Stimulated activated effector memory CD8-positive, alpha-beta T cell treated with anti-CD3 and anti-CD28 coated beads, Interleukin-12 subunit alpha, Interleukin-12 subunit beta, amount 100 ng/mL, for 72 hours (primary cell): ENCODE measurements around the gene INPP5K.
A peak's percentile ranks its signal among the peaks of the same experiment; 100 is the strongest.
"Not testable (repeated sequence)": the region's sequence is repeated elsewhere in the genome, so short reads cannot be mapped to it uniquely, and the experiment has no call there.

Source experiments
- ATAC-seq: fragments of 150-1000 bp; cut with Tn5 transposase; 2 replicates; pipeline ENCODE4 v1.10.0; 2021
- DNase-seq, 2 donors: peaks; one replicate each; pipeline ENCODE4 v3.0.0; 2021 to 2022; ENCODE audit warnings: low spot score in 2 of 2
- H3K27ac Mint-ChIP-seq: one replicate; pipeline ENCODE4 v1.8.0; 2022; ENCODE audit warnings: mild to moderate bottlenecking, mixed read lengths
- H3K36me3 Mint-ChIP-seq: one replicate; pipeline ENCODE4 v1.8.0; 2022; ENCODE audit warnings: mild to moderate bottlenecking, mixed read lengths
- H3K4me1 Mint-ChIP-seq: one replicate; pipeline ENCODE4 v1.8.0; 2022; ENCODE audit warnings: mixed read lengths
- H3K4me3 Mint-ChIP-seq: one replicate; pipeline ENCODE4 v1.8.0; 2022; ENCODE audit warnings: mild to moderate bottlenecking, mixed read lengths
- H3K9me3 Mint-ChIP-seq: one replicate; pipeline ENCODE4 v1.8.0; 2022; ENCODE audit warnings: mixed read lengths

Gene INPP5K

DNA sequence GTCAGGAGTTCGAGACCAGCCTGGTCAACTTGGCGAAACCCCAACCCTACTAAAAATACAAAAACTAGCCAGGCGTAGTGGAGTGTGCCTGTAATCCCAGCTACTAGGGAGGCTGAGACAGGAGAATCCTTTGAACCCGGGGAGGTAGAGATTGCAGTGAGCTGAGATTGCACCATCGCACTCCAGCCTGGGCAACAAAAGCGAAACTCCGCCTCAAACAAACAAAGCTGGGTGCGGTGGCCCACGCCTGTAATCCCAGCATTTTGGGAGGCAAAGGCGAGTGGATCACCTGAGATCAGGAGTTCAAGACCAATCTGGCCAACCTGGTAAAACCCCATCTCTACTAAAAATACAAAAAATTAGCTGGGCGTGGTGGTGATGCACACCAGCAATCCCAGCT, 62.7 kb downstream of the INPP5K start:
- peaks cover 58% of the 10 kb centered on the region for H3K36me3 Mint-ChIP-seq
- peak overlapping the region; percentile 82 for H3K4me3 Mint-ChIP-seq
- DNase-seq, ATAC-seq, H3K9me3 Mint-ChIP-seq: not testable (repeated sequence)
- peaks cover 60% of the 10 kb centered on the region for H3K4me1 Mint-ChIP-seq
- H3K27ac Mint-ChIP-seq, result peak overlapping the region; percentile 8

DNA sequence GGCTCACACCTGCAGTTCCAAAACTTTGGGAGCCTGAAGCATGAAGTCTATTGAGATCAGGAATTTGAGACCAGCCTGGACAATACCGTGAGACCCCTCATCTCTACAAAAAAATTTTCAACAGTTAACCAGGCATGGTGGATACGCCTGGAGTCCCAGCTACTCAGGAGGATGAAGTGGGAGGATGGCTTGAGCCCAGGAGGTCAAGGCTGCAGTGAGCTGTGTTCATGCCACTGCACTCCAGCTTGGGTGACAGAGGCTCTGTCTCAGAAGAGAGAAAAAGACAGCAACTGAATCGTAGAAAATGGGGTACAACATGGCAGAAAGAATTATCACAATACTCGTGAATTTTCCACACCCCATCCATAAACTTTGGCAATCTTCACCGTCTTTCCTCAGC, 63.6 kb downstream of the INPP5K start:
- no peak overlapping the region for H3K27ac Mint-ChIP-seq

DNA sequence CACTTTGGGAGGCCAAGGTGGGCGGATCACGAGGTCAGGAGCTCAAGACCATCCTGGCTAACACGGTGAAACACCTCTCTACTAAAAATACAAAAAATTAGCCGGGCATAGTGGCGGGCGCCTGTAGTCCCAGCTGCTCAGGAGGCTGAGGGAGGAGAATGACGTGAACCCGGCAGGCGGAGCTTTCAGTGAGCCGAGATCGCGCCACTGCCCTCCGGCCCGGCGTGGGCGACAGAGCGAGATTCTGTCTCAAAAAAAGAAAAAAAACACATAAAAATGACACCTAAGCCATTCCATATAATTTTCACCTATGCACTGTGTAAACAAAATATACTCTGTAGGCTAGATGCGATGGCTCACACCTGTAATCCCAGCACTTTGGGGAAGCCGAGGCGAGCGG, 66.2 kb downstream of the INPP5K start:
- H3K36me3 Mint-ChIP-seq, result peaks cover 70% of the 10 kb centered on the region
- not testable (repeated sequence) for H3K9me3 Mint-ChIP-seq
- H3K4me1 Mint-ChIP-seq, result peaks cover 57% of the 10 kb centered on the region

More for the DNA sequence above, 63.6 kb downstream of the INPP5K start:
- DNase-seq (no peak), ATAC-seq (no peak)
- H3K4me1 Mint-ChIP-seq, result peaks cover 60% of the 10 kb centered on the region
- no peaks in the 10 kb centered on the region for H3K9me3 Mint-ChIP-seq
- H3K4me3 Mint-ChIP-seq, result no peak overlapping the region
- peaks cover 66% of the 10 kb centered on the region for H3K36me3 Mint-ChIP-seq

DNA sequence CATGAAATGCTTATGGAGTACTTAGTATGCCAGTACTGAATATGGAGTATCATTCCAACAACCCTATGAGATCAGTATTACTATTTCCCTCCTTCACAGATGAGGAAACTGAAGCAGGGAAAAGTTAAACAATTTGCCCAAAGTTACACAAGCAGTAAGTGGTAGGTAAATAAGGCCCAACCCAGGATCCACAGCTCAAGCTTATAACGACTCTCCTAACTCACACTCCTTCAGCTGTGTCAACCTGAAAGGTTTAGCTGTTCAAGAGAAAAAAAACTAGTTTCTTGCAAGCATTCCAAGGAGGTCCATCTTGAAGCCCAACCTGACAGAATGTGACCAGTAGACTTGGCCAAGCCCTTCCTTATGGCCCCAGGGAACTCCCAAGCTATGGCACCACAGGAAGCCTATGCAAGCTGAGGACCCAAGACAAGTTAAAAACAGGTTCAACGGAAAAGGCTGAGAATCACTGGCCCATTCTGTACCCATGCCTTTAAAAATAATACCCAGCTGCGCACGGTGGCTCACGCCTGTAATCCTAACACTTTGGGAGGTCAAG, 66.9 kb downstream of the INPP5K start:
- H3K36me3 Mint-ChIP-seq, result peaks cover 75% of the 10 kb centered on the region
- H3K27ac Mint-ChIP-seq, result no peak overlapping the region
- DNase-seq (no peak), ATAC-seq (no peak)
- peaks cover 55% of the 10 kb centered on the region for H3K4me1 Mint-ChIP-seq
- H3K4me3 Mint-ChIP-seq, result no peak overlapping the region
- no peaks in the 10 kb centered on the region for H3K9me3 Mint-ChIP-seq

More for the DNA sequence above, 66.2 kb downstream of the INPP5K start:
- DNase-seq, H3K4me3 Mint-ChIP-seq, H3K27ac Mint-ChIP-seq, ATAC-seq: not testable (repeated sequence)

DNA sequence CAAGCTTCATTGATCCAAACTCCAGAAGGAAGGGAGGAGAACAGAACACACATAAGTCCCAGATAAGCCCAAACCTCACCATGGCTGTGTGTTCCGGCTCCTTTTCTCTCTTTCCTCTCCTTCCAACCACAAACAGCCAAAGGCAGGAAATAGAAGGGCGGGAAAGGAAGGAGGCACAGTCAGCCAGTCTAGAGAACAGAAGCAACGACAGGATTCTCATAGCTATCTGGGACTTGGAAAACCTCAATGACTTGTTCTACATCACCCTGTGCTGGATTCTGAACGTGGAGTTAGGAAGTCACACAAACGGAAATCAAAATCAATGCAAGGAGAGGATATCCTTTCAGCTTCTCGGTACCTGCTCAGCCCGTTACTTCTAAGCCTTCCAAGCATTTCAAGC, 69.4 kb downstream of the INPP5K start:
- ATAC-seq (no peak), DNase-seq (no peak)
- H3K4me3 Mint-ChIP-seq, result no peak overlapping the region

DNA sequence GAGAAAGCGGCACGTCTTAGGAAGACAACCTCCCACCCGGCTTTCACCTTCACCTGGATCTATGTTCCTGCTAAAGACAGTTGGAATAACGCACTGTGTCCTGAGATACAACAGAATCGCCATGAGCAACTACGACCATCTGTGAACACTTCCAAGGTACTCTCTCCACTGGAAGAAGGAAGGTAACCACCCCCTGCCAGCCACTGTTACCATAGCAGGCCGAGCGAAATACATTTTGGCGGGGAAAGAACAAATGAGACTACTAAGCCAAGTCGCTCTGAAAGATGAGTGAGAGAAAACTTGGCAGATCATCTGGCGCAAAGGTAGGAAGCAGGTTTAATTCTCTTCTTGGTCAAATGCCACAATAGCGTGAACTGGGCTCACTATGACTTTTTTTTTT, 70.2 kb downstream of the INPP5K start:
- no peak overlapping the region for H3K4me3 Mint-ChIP-seq
- DNase-seq, result no peak
- no peaks in the 10 kb centered on the region for H3K9me3 Mint-ChIP-seq
- H3K4me1 Mint-ChIP-seq, result peaks cover 25% of the 10 kb centered on the region
- ATAC-seq, result no peak
- H3K27ac Mint-ChIP-seq, result peak overlapping the region; percentile 37
- peaks cover 66% of the 10 kb centered on the region for H3K36me3 Mint-ChIP-seq

More for the DNA sequence above, 69.4 kb downstream of the INPP5K start:
- Mint-ChIP-seq H3K4me1 (peaks cover 33% of the 10 kb centered on the region), H3K36me3 (peaks cover 67% of the 10 kb centered on the region), H3K27ac (no peak overlapping the region), H3K9me3 (no peaks in the 10 kb centered on the region)

DNA sequence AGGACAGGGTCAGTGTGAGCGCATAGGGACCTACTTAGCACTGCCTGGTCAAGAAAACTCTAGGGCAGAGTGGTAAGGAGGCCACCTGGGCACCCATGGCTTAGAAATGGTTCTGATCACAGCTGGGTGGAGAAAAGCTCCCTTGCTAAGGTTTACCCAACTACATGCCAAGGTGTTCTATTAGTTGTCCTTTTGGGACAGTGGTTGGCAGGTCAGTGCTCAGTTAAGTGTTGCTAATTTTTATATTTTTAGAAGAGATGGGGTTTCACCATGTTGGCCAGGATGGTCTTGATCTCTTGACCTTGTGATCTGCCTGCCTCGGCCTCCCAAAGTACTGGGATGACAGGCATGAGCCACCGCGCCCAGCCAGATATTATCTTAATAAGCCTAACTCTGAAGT, 70.7 kb downstream of the INPP5K start:
- H3K9me3 Mint-ChIP-seq, ATAC-seq, H3K4me3 Mint-ChIP-seq, DNase-seq: not testable (repeated sequence)
- Mint-ChIP-seq H3K27ac (peak overlapping the region; percentile 37), H3K4me1 (peaks cover 25% of the 10 kb centered on the region), H3K36me3 (peaks cover 66% of the 10 kb centered on the region)
